ENCODE data around the gene ORM2. TPM values are rescaled to one million over a fixed set of nuclear protein-coding genes. Genes with fewer than 3 reads are reported as not detected.

The ORM2 gene
- total and polyA plus RNA-seq, 2 of the 8 experiments (the other 6 are each of a cell fraction or from before 2014, with no cell fraction given) = 1.3 TPM; not detected in 1

GRCh38 chr9:114367772-114368569 lies 38.3 kb downstream of the ORM2 start (continued):
- no peak for TF ChIP-seq CTCF (IDR thresholded peaks at IDR 0.05; ENCODE audit: control extremely low read depth in 1 of 3, insufficient read depth in 1 of 3, low read depth in 1 of 3, low read length in 3 of 3)
- no peak for TF ChIP-seq POU5F1 (IDR thresholded peaks at IDR 0.05; ENCODE audit: low read depth, low read length)
- TF ChIP-seq SP1 (IDR thresholded peaks at IDR 0.05; ENCODE audit: low read depth, low read length) = no peak
- TF ChIP-seq ATF2 (IDR thresholded peaks at IDR 0.05; ENCODE audit: low read length) = no peak
- no peak for TF ChIP-seq KDM4A (IDR thresholded peaks at IDR 0.05; ENCODE audit: low read depth, low read length, severe bottlenecking)
- no peak for TF ChIP-seq CTBP2 (IDR thresholded peaks at IDR 0.05; ENCODE audit: borderline replicate concordance, insufficient read depth, insufficient read length, low read length)
- TF ChIP-seq E2F6 (IDR thresholded peaks at IDR 0.05) = no peak
